ENCODE measurements around the gene NUP205.

The NUP205 gene, protein sequence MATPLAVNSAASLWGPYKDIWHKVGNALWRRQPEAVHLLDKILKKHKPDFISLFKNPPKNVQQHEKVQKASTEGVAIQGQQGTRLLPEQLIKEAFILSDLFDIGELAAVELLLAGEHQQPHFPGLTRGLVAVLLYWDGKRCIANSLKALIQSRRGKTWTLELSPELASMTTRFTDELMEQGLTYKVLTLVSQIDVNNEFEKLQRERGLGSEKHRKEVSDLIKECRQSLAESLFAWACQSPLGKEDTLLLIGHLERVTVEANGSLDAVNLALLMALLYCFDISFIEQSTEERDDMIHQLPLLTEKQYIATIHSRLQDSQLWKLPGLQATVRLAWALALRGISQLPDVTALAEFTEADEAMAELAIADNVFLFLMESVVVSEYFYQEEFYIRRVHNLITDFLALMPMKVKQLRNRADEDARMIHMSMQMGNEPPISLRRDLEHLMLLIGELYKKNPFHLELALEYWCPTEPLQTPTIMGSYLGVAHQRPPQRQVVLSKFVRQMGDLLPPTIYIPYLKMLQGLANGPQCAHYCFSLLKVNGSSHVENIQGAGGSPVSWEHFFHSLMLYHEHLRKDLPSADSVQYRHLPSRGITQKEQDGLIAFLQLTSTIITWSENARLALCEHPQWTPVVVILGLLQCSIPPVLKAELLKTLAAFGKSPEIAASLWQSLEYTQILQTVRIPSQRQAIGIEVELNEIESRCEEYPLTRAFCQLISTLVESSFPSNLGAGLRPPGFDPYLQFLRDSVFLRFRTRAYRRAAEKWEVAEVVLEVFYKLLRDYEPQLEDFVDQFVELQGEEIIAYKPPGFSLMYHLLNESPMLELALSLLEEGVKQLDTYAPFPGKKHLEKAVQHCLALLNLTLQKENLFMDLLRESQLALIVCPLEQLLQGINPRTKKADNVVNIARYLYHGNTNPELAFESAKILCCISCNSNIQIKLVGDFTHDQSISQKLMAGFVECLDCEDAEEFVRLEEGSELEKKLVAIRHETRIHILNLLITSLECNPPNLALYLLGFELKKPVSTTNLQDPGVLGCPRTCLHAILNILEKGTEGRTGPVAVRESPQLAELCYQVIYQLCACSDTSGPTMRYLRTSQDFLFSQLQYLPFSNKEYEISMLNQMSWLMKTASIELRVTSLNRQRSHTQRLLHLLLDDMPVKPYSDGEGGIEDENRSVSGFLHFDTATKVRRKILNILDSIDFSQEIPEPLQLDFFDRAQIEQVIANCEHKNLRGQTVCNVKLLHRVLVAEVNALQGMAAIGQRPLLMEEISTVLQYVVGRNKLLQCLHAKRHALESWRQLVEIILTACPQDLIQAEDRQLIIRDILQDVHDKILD (N-terminal part only)

DNA sequence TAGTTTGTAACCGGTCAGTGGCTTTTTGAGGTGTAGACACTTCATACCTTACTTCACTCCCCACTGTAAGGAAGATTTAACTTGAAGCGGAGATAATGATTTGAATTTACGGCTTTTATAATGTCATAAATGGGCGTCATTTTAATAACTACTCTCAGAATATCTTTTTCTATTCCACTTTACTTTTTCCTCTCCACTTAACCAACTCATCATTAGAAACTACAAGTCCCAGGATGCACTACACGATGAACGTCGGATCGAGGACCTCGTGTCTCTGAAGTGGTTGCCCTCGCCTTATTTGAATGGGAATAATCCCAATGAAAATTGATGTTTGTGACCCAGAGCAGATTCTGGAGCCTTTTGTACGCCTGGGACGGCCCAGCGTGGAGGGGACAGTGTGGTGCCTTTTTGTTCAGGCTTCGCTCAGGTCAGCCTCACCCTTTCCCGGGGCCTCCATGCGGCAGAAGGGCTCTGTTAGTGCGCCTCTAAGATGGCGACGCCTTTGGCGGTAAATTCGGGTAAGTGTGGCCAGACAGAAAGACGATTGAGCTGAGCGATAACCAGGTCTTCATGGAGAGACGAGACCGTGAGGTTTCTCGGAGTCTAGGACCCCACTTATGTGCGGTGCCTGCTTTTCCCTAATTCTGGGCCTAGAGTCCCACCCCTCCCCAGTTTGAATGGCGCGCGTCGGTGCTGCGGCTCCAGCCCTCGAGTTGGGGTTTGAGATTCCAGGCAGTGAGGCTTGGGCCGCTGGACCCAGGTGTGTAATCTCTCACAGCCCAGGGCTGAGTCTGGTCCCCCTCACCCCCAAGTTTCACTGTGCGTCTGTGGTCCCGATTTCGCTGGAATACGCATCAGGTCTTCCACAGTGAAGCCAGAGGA lies at the start of gene NUP205:
Gene NUP205, plus strand, starts transcription at position 463 of the 882 bp plus-strand sequence. Its CDS starts 28 bp downstream, at position 491.
- peak; percentile 74 for DNase-seq

DNA sequence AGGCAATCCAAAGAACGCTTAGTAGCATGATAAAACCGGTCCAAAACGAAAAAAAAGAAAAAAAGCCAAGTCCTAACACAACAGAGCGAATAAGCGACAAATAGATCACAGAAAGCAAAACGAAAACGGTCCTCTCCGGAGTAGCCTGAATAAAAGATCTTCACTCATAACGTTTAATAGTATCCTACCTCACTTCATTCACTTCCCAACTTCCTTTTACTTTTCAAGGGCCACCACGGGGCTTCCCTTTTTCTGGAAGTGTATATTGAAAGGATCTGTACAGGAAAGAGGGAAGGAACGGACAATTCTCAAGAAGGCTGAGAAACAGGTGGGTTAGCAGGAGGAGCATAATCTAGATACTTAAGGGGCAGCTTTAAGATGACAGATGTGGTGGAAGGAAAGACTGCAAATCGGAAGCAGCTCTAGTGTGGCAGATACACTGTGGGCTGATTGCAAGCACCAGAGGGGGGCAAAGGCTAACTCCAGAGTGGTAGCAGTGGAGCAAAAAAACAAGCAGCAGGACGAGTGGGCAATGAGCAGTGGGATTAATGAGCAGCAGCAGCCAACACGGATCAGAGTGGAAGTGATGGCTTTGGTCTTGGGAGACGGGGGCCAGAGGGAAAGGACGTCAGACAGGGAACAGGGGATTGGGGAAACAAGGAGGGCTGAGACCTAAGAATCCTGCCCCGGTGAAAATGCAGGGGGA lies 48.7 kb upstream of the NUP205 start:
- peak; percentile 21 for DNase-seq

DNA sequence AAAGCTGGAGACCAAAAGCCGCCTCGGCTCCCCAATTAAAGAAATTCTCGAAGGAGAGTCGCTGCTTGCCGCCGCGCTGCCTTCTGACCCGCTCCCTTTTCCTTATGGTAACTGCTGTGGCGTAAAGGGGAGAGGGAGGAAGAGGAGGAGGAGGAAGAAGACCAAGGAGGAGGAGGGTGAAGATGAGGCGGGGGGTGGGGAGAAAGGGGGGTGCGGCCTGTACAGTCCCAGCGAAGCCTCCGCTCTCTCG lies 48.2 kb upstream of the NUP205 start:
- no peak for DNase-seq

DNA sequence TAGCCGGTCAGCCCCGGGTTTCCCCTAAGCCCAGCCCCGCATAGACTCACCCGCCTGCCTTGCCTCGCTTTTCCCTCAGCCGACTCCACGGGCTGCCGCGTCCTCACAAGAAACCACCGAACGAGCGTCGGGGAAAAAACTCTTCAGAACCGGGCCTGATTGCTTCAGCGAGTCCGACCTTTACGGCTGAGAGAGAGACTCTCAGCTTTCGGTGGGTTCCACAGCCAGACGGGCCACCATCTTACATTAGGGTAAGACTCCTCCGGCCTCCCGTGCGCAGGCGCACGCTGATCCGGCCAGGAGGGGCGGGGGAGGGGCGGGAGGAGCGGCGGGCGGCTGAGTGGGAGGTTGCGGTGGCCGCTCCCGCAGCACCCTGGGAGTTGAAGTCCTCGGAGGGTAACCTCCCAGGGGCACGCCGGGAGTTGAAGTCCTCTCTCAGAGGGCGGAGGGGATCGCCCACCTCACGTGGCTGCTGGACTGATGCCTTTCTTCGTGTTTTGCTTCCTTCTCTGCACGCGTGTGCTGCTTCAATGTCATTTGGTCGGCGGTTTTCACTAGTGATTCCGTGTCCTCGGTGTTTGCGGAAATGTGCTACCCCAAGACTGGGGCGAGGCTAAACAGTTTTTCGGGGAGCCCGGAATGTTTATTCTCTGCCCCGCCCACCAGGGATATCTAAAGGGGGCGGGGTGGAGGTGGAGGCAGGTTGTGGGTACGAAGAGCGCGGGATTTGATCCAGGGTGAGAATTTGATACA lies 47.7 kb upstream of the NUP205 start, which contains the start of gene CNOT4:
Gene CNOT4, minus strand, starts transcription at position 264 of the 753 bp plus-strand sequence. CDS start 71,771 bp downstream, outside the sequence.
- peak; percentile 98 for DNase-seq

DNA sequence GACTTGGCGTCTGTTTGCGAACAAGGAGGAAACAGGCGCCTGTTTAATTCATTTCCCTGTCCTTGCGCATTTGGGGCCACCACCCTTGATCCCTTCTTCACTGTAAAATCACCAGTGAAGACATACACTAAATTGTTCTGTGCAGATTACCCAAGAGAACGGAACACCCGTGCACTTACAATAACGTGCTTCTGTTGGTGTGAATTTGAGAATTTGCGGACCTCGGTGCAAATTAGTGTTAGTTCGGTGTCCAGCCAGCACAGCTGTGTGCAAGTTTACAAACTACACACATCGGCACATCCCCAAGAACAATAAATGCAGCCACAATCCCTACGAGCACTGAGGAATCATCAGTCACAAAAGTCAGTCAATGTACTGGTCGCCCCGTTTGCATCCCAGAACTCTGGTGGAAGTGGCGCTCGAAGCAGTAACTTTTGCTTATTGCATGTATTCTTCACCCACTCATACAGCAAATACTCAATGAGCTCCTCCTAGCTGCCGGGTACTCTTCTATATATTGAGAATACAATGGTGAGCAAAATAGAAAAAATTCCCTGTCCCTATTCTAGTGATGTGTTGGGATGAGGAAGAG lies 47.0 kb upstream of the NUP205 start:
- no peak for DNase-seq

DNA sequence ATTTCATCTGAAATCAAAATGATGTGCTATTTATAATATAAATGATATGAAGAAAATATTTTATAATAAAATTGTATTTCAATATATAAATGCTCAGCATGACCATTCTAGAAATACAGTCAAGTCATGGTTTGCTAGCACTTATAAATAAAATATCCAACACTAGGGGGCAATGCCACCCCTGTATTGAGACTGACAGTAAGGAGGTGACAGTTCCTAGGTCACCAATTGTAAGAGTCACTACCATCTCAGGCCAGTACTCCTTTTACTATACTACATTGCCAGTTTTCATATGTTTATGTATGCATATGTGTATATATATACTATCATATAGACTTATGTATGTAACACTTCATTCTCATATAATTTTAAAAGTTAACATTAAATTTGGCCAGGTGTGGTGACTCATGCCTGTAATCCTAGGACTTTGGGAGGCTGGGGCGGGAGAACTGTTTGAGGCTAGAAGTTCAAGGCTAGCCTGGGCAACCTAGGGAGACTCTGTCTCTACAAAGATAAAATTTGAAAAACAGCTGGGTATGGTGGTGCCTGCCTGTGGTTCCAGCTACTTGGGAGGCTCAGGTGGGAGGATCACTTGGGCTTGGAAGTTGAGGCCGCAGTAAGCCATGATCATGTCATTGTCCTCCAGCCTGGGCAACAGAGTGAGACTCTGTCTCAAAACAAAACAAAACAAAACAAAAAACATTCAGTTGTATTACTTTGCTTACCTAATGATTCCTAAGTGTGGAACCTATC lies 45.4 kb upstream of the NUP205 start:
- peak; percentile 26 for DNase-seq

DNA sequence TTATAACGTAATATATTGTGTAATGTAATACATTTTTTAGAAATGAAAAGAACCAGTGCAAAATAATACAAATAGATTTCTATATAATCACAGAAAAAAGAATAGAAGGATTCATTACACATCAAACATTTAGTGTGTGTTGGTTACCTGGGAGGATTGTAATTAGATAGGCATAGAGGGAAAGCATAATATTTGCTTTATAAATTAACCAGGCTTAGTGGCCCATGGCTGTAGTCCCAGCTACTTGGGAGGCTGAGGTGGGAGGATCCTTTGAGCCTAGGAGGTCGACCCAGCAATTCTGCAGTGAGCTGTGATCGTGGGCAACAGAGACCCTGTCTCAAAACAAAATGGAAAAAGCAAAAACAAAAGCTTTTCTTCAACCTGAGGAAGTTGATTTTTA lies 42.9 kb upstream of the NUP205 start:
- DNase-seq = no peak

DNA sequence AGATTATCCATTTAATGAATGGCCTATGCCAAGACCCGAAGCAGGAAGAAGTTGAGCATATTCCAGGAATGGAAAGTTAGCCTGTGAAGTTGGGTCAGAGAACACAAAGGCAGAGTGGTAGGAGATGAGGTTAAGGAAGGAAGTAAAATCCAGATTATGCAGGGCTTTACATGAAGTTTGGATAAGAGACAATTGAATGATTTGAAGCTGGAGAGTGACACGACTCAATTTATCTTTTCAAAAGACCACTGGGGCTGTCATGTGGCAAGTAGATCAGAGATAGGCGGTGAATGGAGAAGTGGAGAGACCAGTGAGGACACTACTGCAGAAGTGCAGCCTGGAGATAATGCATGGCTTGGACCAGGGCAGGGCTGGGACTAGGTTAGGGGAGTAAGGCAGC lies 40.7 kb upstream of the NUP205 start:
- no peak for DNase-seq

DNA sequence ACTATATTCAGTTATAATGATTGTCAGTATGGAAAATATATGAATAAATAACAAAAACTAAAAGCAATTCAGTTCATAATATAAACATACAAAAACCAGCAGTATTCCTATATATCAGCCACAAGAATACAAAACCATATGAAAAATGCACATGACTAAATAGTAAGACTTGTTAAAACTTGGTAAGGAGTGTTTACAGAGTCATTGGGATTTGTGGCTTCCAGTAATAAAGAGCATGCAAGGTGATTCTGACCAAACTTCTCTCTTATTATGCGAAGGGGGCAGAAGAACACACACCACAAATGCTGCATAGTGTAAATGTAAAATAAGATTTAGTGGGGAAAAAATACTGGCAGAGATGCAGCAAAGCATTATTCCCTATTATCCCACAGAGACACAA lies 39.0 kb upstream of the NUP205 start:
- DNase-seq = no peak

DNA sequence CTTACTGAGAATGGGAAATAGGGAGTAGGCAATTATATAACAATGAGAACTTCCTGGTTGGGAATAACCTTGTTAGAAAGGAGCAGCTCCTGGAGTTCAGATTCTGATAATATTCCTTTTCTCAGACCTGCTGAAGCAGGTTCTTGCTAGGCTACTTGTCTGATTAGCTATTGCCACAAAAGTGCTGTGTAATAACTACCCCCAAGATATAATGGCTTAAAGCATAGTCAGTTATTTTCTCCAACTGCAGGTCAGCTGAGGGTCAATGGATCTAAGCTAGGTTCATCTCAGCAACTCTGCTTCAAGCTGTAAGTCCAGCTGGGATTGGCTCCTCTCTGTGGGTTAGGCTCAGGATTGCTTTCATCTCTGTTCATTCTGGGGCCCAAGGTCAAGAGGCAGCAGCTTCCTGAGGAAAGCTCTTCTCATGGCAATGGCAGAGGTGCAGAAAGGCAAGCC lies 38.5 kb upstream of the NUP205 start:
- no peak for DNase-seq

DNA sequence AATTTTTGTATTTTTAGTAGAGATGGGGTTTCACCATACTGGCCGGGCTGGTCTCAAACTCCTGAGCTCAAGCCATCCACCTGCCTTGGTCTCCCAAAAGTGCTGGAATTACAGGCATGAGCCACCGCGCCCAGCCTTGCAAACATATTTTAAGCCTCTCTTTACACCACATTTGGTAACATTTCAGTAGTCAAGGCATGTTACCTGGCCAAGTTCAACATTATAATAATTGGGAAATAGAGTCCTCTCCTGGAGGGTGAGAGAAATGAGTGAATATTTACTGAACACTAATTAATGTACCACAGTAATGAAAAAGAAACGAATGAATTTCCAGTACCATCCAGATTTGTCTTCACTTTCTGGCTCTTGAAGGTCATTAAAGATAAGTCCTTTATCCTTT lies 37.8 kb upstream of the NUP205 start:
- DNase-seq = no peak

DNA sequence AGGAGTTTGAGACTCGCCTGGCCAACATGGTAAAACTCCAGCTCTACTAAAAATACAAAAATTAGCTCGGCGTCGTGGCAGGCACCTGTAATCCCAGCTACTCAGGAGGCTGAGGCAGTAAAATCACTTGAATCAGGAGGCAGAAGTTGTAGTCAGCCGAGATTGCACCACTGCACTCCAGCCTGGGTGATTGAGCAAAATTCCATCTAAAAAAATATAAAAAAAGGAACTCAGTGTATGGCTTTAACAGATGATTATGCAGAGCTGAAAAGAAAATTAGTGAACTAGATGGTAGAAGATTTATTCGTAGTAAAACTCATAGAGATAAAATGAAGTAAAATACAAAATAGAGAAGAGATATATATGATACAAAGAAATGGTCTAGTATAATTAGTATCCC lies 35.2 kb upstream of the NUP205 start:
- no peak for DNase-seq

DNA sequence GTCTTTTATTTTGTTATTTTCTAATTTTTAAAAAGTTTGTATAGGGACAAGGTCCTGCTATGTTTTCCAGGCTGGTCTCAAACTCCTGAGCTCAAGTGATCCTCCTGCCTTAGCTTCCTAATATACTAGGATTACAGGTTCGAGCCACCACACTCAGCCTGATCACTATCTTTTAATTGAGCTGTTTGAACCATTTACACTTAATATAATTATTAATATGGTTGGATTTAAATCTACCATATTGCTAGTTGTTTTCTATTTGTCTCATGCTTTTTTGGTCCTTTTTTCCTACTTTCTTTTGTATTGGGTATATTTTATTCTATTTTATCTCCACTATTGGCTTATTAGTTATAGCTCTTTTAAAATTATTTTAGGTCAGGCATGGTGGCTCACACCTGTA lies 34.6 kb upstream of the NUP205 start:
- no peak for DNase-seq

DNA sequence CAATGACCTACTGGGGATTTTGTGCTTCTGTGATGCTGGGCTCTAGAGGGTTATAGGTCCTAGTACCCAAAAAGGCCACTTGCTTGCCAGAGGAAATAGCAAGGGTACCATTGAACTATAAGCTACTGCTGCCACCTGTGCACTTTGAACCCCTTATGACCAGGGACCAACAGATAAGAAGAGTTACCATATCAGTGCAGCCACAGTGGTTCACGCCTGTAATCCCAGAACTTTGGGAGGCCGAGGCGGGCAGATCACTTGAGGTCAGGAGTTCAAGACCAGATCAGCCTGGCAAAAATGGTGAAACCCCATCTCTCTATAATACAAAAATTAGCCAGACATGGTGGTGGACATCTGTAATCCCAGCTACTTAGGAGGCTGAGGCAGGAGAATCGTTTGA lies 32.3 kb upstream of the NUP205 start:
- DNase-seq = no peak

DNA sequence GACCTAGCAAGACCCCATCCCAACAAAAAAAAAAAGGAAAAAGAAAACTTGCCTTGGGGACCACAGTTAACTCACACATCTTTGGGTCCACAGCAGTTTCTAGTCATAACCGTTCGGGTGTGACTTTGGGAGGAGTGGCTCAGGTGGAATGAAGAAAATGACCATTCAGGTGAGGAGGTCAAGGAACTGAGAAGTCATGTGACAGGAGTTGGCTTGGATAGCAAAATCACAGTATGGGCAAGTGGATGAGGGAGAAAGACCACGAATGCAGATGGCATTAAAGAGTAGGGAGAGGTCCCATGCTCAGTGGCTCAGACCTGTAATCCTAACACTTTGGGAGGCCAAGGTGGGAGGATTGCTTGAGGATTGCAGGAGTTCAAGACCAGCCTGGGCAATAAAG lies 30.7 kb upstream of the NUP205 start:
- no peak for DNase-seq

DNA sequence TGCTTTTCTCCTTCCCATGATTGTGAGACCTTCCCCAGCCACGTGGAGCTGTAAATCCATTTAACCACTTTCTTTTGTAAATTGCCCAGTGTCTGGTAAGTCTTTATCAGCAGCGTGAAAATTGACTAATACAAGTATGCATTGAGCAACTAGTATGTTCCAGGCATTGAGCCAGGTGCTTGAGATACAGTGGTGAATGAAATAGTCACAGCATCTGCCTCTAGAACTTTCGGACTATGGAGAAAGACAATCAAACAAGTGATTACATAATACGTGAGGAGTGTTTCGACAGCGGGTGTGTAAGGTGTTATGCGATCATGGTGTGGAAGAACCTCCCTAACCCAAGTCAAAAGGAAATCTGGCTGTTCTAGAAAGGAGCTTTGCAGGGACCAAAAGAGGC lies 21.6 kb upstream of the NUP205 start:
- DNase-seq = no peak

DNA sequence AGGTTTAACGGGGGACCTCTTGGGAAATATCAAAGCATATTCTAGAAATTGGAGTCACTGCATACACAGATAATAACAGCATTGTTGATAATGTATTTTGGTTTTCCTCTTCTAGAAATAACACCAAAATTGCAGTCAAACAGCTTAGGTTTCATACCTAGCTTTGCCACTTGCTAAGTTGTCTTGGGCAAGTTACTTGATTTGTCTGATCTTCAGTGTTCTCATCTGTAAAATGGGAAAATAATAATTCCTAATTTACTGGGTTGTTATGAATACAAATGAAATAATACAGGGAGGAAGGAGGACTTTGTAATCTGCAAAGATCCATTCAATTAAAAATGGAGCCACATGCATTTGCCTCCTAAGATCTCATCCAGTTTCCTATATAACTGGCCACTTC lies 20.3 kb upstream of the NUP205 start:
- no peak for DNase-seq

DNA sequence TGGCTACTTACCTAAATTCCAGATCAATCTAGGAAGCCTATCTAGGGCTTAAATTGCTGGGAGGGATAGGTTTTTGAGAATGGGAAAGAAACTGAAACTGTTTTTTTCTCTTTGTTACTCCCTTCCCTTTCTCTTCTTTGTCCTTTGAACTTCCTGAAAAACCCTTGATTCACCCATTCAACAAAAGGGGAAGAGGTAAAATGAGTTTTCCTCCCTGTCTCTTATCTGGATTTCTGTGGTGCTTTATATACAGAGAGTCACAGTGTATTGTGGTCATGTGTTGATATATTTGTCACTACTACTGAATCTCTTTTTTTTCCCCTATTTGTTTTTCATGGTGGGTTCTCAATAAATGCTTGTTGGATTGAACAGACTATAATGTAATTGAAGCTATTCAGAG lies 19.8 kb upstream of the NUP205 start:
- no peak for DNase-seq

DNA sequence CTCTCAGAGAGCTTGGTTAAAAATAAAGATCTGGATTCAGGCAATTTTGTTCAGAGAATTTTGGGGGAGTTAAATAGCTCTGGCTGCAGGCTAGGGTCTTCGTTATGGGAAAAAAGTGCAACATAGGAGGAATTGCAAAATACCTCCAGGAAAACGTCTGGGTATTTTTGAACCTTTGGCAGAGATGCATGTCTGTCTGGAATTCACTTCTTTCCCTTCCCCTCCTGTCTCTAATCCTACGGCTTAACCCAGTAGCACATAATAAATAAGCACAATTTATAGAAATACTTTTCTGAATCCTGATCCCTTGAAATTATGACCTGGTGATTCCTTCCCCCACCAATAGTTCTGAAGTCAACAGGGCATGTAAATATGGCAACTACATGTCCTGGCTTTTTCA lies 19.3 kb upstream of the NUP205 start:
- DNase-seq = no peak

DNA sequence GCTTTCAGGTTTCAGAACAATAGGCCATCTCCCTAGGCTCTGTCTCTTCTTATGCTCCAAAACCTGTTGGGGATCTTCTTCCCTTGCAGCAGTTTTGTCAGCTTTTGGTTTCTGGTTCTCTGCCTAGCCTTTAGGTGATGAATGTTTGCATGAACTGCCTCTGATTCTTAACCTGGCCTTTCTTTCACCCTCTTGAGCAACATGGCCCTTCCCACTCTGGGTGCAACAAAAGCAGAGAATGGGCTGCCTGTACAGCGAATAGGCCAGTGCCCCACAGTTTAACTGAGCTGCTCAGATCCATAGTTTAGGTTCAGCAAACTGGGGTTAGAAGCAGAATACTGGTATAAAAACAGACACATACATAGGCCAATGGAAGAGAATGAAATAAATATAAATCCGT lies 18.1 kb upstream of the NUP205 start:
- DNase-seq = no peak

All from CD4-positive, alpha-beta T cell treated with Interleukin-17A for 4 hours (primary cell).